ENCODE measurements around the gene UBAC2.
"Not testable (repeated sequence)": the region's sequence is repeated elsewhere in the genome, so short reads cannot be mapped to it uniquely, and the experiment has no call there.

Gene UBAC2

GRCh38 chr13:99215184-99215830 is 14.7 kb downstream of the UBAC2 start:
- DNase-seq: peak; percentile 47 to 52

- no peak for DNase-seq
These were observed 16.9 kb downstream of the UBAC2 start for GRCh38 chr13:99217461-99218110.

GRCh38 chr13:99218126-99218525 is 17.5 kb downstream of the UBAC2 start:
- no peak for DNase-seq

GRCh38 chr13:99218545-99218944 is 17.9 kb downstream of the UBAC2 start:
- no peak for DNase-seq

GRCh38 chr13:99218969-99219368 is 18.3 kb downstream of the UBAC2 start:
- DNase-seq: peak; percentile 55 to 59

- no peak for DNase-seq
These were observed 19.7 kb downstream of the UBAC2 start for GRCh38 chr13:99220199-99220935.

DNA sequence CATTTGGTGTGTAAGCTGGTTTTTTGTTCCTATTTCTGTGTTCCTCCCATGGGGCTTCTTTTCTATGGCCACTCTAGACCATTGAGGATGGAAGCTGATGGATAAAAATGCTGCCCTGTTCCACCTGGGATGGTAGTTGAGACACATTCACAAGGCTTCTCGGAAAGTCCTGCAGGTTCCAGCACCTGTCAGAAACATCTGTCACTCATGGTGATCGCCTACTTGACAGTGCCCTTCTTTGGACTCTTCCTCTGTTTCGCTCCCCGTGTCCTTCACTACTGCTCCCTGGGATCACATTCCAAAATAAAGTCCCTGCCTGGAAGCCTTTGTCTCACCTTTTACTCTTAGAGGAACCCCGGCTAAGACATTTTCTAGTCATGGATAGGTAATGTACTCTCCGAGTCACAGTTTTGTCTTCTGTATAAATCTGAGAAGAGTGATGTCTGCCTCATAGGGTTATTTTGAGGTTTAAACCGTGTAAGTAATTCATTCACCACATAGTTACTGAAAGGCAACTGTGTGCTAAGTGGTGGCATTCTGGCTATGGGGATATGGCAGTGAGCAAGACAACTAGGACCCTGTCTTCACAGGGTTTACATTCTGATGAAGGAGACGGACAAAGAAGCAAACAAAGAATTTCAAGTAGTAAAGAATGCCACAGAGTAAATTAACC is 21.0 kb downstream of the UBAC2 start:
- DNase-seq: no peak

DNA sequence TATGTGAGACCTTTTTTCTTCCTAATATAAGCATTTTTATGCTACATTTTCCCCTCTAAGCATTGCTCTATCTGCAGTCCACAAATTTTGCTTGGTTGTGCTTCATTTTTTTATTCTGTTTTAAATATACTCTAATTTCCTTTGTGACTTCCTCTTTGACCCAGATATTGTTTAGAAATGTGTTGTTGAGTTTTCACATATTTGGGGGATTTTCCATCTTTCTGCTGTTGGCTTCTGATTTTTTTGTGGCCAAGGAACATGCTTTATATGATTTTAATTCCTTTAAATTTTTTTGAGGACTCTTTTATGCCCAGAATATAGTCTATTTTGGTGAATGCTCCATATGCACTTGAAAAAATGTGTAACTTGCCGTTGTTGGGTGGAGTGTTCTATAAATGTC is 22.9 kb downstream of the UBAC2 start:
- no peak for DNase-seq

GRCh38 chr13:99224021-99224420 is 23.4 kb downstream of the UBAC2 start:
- no peak for DNase-seq

DNA sequence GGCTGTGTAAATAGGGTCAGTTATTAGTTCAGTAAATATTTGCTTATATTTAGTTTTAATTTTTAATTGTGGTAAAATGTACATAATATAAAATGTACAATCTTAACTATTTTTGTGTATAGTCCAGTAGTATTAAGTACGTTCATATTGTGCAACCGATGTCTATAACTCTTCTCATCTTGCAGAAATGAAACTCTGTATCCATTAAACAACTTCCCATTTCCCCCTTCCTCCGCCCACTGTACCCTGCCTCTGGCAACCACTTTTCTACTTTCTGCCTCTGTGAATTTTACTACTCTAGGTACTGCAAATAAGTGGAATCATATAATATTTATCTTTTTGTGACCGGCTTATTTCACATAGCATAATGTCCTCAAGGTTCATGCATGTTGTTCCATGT is 24.4 kb downstream of the UBAC2 start:
- DNase-seq: no peak

GRCh38 chr13:99226513-99226912 is 25.9 kb downstream of the UBAC2 start:
- no peak for DNase-seq

DNA sequence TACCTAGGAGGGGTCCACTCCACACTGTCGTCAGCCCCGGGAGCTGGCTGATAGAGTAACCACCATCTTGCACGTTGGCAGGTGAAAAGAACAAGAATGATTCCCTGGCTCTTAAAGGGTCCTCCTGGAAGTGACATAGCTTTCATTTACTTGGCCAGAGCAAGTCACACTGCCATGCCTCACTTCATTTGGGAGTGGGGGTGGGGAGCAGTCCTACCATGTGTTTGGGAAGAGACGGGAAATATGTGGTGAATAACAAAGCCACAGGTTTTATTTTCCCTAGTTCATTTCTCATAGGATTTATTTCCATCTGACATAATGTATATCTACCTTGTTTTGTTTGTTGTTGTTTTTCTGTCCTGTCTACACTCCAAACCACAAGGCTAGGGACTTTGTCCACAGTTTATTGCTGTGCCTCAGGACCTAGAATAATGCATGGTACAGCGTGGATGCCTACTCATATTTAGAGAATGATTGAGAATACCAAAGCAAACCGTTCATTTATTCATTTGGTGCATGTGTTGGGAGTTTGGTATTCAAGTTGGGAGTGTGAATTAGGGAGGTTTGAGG is 26.8 kb downstream of the UBAC2 start:
- DNase-seq: no peak

DNA sequence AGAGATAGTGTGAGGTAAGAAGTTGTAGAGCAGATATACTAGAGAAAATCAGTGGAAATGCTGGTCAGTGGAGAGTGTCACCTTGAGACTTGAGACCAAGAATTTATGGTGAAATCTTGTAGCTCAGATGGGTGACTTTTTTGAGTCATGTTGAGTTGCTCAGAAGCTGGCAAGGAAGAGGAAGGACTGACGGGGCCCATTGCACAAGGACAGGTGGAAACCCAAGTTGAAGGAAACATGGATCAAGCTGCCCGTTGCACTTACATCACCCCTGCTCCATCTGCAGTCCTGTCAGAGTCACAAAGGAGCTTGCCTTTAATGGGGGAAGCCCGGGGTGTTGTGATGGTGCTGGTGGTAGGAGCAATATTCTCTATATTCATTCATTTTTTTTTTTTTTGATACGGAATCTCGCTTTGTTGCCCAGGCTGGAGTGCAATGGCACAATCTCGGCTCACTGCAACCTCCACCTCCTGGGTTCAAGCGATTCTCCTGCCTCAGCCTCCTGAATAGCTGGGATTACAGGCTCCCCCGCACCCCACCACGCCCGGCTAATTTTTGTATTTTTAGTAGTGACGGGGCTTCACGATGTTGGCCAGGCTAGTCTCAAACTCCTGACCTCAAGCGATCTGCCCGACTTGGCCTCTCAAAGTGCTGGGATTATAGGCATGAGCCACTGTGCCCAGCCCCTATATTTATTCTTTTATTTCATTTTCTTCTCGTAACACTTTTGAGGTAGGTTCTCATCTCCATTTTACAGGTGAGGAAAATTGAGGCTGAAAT is 27.4 kb downstream of the UBAC2 start:
- DNase-seq: no peak

- DNase-seq: no peak
These were observed 28.4 kb downstream of the UBAC2 start for GRCh38 chr13:99228737-99229691.

GRCh38 chr13:99230588-99230987 is 29.9 kb downstream of the UBAC2 start:
- not testable (repeated sequence) for DNase-seq

GRCh38 chr13:99230991-99231390 is 30.3 kb downstream of the UBAC2 start:
- DNase-seq: no peak

GRCh38 chr13:99231721-99232120 is 31.1 kb downstream of the UBAC2 start:
- DNase-seq: no peak

GRCh38 chr13:99237981-99238662 is 37.5 kb downstream of the UBAC2 start:
- peak in 1 of 2 donors; percentile 38 for DNase-seq

GRCh38 chr13:99246100-99246499 is 45.4 kb downstream of the UBAC2 start:
- no peak for DNase-seq

DNA sequence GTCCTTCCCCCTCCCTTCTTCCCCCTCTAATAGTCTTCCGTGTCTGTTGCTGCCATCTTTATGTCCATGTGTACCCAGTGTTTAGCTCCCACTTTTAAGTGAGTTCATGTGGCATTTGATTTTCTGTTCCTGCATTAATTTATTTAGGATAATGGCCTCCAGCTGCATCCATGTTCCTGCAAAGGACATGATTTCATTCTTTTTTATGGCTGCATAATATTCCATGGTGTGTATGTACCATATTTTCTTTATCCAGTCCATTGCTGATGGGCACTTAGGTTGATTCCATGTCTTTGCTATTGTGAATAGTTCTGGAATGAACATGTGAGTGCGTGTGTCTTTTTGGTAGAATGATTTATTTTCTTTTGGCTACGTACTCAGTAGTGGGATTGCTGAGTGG is 48.5 kb downstream of the UBAC2 start:
- DNase-seq: not testable (repeated sequence)
